ENCODE measurements around the gene MS4A7. TPM values are rescaled to one million over a fixed set of nuclear protein-coding genes. Genes with fewer than 3 reads are reported as not detected.

MS4A7 gene
- total RNA-seq, 1 experiment from 2014 or later: 0.31 TPM

GRCh38 chr11:60390419-60390818 is 12.1 kb downstream of the MS4A7 start:
- peaks cover 8% of the 10 kb centered on the region for H3K4me1 Mint-ChIP-seq
- no peak for ATAC-seq

More at GRCh38 chr11:60390419-60390818, 12.1 kb downstream of the MS4A7 start:
- no peak for DNase-seq (ENCODE audit: low spot score)
- CTCF ChIA-PET: no interaction called here
- TF ChIP-seq, protein P1, sequence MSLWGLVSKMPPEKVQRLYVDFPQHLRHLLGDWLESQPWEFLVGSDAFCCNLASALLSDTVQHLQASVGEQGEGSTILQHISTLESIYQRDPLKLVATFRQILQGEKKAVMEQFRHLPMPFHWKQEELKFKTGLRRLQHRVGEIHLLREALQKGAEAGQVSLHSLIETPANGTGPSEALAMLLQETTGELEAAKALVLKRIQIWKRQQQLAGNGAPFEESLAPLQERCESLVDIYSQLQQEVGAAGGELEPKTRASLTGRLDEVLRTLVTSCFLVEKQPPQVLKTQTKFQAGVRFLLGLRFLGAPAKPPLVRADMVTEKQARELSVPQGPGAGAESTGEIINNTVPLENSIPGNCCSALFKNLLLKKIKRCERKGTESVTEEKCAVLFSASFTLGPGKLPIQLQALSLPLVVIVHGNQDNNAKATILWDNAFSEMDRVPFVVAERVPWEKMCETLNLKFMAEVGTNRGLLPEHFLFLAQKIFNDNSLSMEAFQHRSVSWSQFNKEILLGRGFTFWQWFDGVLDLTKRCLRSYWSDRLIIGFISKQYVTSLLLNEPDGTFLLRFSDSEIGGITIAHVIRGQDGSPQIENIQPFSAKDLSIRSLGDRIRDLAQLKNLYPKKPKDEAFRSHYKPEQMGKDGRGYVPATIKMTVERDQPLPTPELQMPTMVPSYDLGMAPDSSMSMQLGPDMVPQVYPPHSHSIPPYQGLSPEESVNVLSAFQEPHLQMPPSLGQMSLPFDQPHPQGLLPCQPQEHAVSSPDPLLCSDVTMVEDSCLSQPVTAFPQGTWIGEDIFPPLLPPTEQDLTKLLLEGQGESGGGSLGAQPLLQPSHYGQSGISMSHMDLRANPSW (CRISPR knock-in tag; conservative IDR thresholded peaks at IDR 0.05; ENCODE audit: low read depth): no peak
- TF ChIP-seq, protein P2, sequence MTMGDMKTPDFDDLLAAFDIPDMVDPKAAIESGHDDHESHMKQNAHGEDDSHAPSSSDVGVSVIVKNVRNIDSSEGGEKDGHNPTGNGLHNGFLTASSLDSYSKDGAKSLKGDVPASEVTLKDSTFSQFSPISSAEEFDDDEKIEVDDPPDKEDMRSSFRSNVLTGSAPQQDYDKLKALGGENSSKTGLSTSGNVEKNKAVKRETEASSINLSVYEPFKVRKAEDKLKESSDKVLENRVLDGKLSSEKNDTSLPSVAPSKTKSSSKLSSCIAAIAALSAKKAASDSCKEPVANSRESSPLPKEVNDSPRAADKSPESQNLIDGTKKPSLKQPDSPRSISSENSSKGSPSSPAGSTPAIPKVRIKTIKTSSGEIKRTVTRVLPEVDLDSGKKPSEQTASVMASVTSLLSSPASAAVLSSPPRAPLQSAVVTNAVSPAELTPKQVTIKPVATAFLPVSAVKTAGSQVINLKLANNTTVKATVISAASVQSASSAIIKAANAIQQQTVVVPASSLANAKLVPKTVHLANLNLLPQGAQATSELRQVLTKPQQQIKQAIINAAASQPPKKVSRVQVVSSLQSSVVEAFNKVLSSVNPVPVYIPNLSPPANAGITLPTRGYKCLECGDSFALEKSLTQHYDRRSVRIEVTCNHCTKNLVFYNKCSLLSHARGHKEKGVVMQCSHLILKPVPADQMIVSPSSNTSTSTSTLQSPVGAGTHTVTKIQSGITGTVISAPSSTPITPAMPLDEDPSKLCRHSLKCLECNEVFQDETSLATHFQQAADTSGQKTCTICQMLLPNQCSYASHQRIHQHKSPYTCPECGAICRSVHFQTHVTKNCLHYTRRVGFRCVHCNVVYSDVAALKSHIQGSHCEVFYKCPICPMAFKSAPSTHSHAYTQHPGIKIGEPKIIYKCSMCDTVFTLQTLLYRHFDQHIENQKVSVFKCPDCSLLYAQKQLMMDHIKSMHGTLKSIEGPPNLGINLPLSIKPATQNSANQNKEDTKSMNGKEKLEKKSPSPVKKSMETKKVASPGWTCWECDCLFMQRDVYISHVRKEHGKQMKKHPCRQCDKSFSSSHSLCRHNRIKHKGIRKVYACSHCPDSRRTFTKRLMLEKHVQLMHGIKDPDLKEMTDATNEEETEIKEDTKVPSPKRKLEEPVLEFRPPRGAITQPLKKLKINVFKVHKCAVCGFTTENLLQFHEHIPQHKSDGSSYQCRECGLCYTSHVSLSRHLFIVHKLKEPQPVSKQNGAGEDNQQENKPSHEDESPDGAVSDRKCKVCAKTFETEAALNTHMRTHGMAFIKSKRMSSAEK (CRISPR knock-in tag; IDR thresholded peaks at IDR 0.05; ENCODE audit: borderline replicate concordance): no peak
- no peak for TF ChIP-seq TEAD1 (CRISPR knock-in tag; IDR thresholded peaks at IDR 0.05)
- no peak for TF ChIP-seq SMAD4 (CRISPR knock-in tag; IDR thresholded peaks at IDR 0.05)
- TF ChIP-seq, protein P3, sequence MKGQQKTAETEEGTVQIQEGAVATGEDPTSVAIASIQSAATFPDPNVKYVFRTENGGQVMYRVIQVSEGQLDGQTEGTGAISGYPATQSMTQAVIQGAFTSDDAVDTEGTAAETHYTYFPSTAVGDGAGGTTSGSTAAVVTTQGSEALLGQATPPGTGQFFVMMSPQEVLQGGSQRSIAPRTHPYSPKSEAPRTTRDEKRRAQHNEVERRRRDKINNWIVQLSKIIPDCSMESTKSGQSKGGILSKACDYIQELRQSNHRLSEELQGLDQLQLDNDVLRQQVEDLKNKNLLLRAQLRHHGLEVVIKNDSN (CRISPR knock-in tag; IDR thresholded peaks at IDR 0.05): no peak
- TF ChIP-seq FOXJ3 (CRISPR knock-in tag; IDR thresholded peaks at IDR 0.05; ENCODE audit: borderline replicate concordance): no peak
- no peak for TF ChIP-seq ATF6 (CRISPR knock-in tag; IDR thresholded peaks at IDR 0.05)
- TF ChIP-seq, protein P4, sequence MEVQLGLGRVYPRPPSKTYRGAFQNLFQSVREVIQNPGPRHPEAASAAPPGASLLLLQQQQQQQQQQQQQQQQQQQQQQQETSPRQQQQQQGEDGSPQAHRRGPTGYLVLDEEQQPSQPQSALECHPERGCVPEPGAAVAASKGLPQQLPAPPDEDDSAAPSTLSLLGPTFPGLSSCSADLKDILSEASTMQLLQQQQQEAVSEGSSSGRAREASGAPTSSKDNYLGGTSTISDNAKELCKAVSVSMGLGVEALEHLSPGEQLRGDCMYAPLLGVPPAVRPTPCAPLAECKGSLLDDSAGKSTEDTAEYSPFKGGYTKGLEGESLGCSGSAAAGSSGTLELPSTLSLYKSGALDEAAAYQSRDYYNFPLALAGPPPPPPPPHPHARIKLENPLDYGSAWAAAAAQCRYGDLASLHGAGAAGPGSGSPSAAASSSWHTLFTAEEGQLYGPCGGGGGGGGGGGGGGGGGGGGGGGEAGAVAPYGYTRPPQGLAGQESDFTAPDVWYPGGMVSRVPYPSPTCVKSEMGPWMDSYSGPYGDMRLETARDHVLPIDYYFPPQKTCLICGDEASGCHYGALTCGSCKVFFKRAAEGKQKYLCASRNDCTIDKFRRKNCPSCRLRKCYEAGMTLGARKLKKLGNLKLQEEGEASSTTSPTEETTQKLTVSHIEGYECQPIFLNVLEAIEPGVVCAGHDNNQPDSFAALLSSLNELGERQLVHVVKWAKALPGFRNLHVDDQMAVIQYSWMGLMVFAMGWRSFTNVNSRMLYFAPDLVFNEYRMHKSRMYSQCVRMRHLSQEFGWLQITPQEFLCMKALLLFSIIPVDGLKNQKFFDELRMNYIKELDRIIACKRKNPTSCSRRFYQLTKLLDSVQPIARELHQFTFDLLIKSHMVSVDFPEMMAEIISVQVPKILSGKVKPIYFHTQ (CRISPR knock-in tag; IDR thresholded peaks at IDR 0.05): no peak
- TF ChIP-seq, protein P5, sequence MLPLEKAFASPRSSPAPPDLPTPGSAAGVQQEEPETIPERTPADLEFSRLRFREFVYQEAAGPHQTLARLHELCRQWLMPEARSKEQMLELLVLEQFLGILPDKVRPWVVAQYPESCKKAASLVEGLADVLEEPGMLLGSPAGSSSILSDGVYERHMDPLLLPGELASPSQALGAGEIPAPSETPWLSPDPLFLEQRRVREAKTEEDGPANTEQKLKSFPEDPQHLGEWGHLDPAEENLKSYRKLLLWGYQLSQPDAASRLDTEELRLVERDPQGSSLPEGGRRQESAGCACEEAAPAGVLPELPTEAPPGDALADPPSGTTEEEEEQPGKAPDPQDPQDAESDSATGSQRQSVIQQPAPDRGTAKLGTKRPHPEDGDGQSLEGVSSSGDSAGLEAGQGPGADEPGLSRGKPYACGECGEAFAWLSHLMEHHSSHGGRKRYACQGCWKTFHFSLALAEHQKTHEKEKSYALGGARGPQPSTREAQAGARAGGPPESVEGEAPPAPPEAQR (CRISPR knock-in tag; IDR thresholded peaks at IDR 0.05): no peak
- TF ChIP-seq, protein P6, sequence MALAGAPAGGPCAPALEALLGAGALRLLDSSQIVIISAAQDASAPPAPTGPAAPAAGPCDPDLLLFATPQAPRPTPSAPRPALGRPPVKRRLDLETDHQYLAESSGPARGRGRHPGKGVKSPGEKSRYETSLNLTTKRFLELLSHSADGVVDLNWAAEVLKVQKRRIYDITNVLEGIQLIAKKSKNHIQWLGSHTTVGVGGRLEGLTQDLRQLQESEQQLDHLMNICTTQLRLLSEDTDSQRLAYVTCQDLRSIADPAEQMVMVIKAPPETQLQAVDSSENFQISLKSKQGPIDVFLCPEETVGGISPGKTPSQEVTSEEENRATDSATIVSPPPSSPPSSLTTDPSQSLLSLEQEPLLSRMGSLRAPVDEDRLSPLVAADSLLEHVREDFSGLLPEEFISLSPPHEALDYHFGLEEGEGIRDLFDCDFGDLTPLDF (CRISPR knock-in tag; IDR thresholded peaks at IDR 0.05): no peak
- Mint-ChIP-seq H3K9me3 (peaks cover 5% of the 10 kb centered on the region; the same call in 1 of the 2 replicates), H3K27me3 (ENCODE audit: low read depth) (no peaks in the 10 kb centered on the region), H3K4me3 (no peak overlapping the region), H3K36me3 (no peaks in the 10 kb centered on the region), H3K27ac (no peak overlapping the region)
- POLR2A ChIA-PET: no interaction called here
